Keratinocyte (primary cell): ENCODE measurements around the gene SCFD2. TPM values are rescaled to one million over a fixed set of nuclear protein-coding genes. Genes with fewer than 3 reads are reported as not detected.

Experiments
- DNase-seq: peaks from one replicate; pipeline ENCODE4 v3.0.0-alpha.2; 2011; ENCODE audit warnings: low read depth, missing footprints, low spot score
- FAIRE-seq: peaks from 2 replicates; lab custom pipeline; 2011; peaks lifted over from hg19 to GRCh38; lab: Jason Lieb, UNC
- H2AFZ ChIP-seq: 2 replicates; pipeline ENCODE4 v1.6.0; 2012; ENCODE audit warnings: low read length, control low read depth, inconsistent platforms; ENCODE audit not compliant: control insufficient read depth
- H3K27ac ChIP-seq: 2 replicates; pipeline ENCODE4 v1.5.1; 2011; ENCODE audit warnings: low read length; ENCODE audit not compliant: control insufficient read depth, insufficient read depth
- H3K27me3 ChIP-seq: 3 replicates; pipeline ENCODE4 v1.6.0; 2011; ENCODE audit warnings: low read length; ENCODE audit not compliant: control insufficient read depth, insufficient read depth; ENCODE audit errors: extremely low read depth
- H3K36me3 ChIP-seq, 2 experiments: 2 replicates in 1 of 2; 3 replicates in 1 of 2; pipeline ENCODE4 v1.5.1; 2011; ENCODE audit warnings: low read length in 2 of 2, mild to moderate bottlenecking in 1 of 2; ENCODE audit not compliant: control insufficient read depth in 2 of 2, insufficient read depth in 2 of 2; ENCODE audit errors: extremely low read depth in 1 of 2
- H3K4me1 ChIP-seq: 3 replicates; pipeline ENCODE4 v1.5.1; 2011; ENCODE audit warnings: low read length; ENCODE audit not compliant: control insufficient read depth, insufficient read depth; ENCODE audit errors: extremely low read depth
- H3K4me2 ChIP-seq: 3 replicates; pipeline ENCODE4 v1.6.0; 2011; ENCODE audit warnings: low read depth, low read length; ENCODE audit not compliant: control insufficient read depth, insufficient read depth; ENCODE audit errors: extremely low read depth
- H3K4me3 ChIP-seq, 3 experiments: fragments of 200-600 bp in 1 of 3; sonication (generic) in 1 of 3; 2 replicates in 2 of 3; 3 replicates in 1 of 3; pipeline ENCODE4 v1.5.1; 2011 to 2016; ENCODE audit warnings: low read length in 3 of 3, mild to moderate bottlenecking in 3 of 3, control low read depth in 2 of 3, inconsistent platforms in 1 of 3, low read depth in 1 of 3, mixed read lengths in 1 of 3, mixed run types in 1 of 3, moderate library complexity in 1 of 3; ENCODE audit not compliant: control insufficient read depth in 2 of 3, insufficient read depth in 2 of 3; ENCODE audit errors: extremely low read depth in 1 of 3
- H3K79me2 ChIP-seq: 2 replicates; pipeline ENCODE4 v1.6.0; 2012; ENCODE audit warnings: low read length; ENCODE audit not compliant: control insufficient read depth, insufficient read depth
- H3K9ac ChIP-seq: 3 replicates; pipeline ENCODE4 v1.6.0; 2011; ENCODE audit warnings: low read length; ENCODE audit not compliant: control insufficient read depth, insufficient read depth; ENCODE audit errors: extremely low read depth
- H3K9me1 ChIP-seq: 3 replicates; pipeline ENCODE4 v1.6.0; 2011; ENCODE audit warnings: low read length; ENCODE audit not compliant: control insufficient read depth, insufficient read depth; ENCODE audit errors: extremely low read depth
- H3K9me3 ChIP-seq: 2 replicates; pipeline ENCODE4 v1.5.1; 2012; ENCODE audit warnings: low read depth, low read length; ENCODE audit not compliant: control insufficient read depth
- H4K20me1 ChIP-seq: 3 replicates; pipeline ENCODE4 v1.6.0; 2011; ENCODE audit warnings: low read length; ENCODE audit not compliant: control insufficient read depth, insufficient read depth; ENCODE audit errors: extremely low read depth
- CTCF ChIP-seq, 3 experiments: IDR thresholded peaks in 1 of 3; conservative IDR thresholded peaks in 1 of 3; optimal IDR thresholded peaks in 1 of 3; 2 replicates in 2 of 3; 3 replicates in 1 of 3; pipeline versions ENCODE3 to v1.5.1; 2011; ENCODE audit warnings: low read length in 3 of 3, mild to moderate bottlenecking in 3 of 3, moderate library complexity in 2 of 3, control low read depth in 1 of 3, inconsistent platforms in 1 of 3; ENCODE audit not compliant: insufficient read depth in 2 of 3; ENCODE audit errors: extremely low read depth in 1 of 3
- EZH2 ChIP-seq: IDR thresholded peaks from one replicate; pipeline ENCODE4 v1.6.1; 2012; ENCODE audit warnings: inconsistent platforms, mild to moderate bottlenecking, low read length, moderate library complexity
- dilution Hi-C: fragments of 300-500 bp; cut with MboI; formaldehyde crosslinking; loops from one replicate; pipeline ENCODE4 v1.7.0; 2020; ENCODE audit warnings: low sequenced_read_pairs; ENCODE audit not compliant: extremely low pct_ligation_motif_present
- polyA plus RNA-seq, 5 experiments: library from polyadenylated mRNA; depleted of rRNA in 3 of 5; stranded (reverse) in 3 of 5; stranded (forward) in 1 of 5; unstranded in 1 of 5; fragments of >200 nt; gene quantifications; 1 replicate in 1 of 5; 2 replicates in 3 of 5; 3 replicates in 1 of 5; pipeline versions ENCODE4 v1.2.1 to v1.2.3, GENCODE V29; 2011 to 2012; ENCODE audit warnings: missing spikeins in 2 of 5, low read depth in 1 of 5, low replicate concordance in 1 of 5

Gene SCFD2
- polyA plus RNA-seq, 1 donor (not counting 4 experiments of a cell fraction or from before 2014, with no cell fraction given) = 13.9 TPM

- no peaks in the 10 kb centered on the region for H4K20me1 ChIP-seq
- H3K79me2 ChIP-seq = no peaks in the 10 kb centered on the region
- no peak overlapping the region for H3K27ac ChIP-seq
- H3K9me1 ChIP-seq = no peaks in the 10 kb centered on the region
- H2AFZ ChIP-seq = no peak overlapping the region
- H3K36me3 ChIP-seq = no peaks in the 10 kb centered on the region
- H3K4me2 ChIP-seq = no peak overlapping the region
- H3K4me1 ChIP-seq = peaks cover 9% of the 10 kb centered on the region
- H3K4me3 ChIP-seq = no peak overlapping the region
- no peaks in the 10 kb centered on the region for H3K9me3 ChIP-seq
- dilution Hi-C loops = no loop called here
- FAIRE-seq = no peak
- TF ChIP-seq CTCF (optimal IDR thresholded peaks at IDR 0.05 in 1 of 3, IDR thresholded peaks at IDR 0.05 in 1 of 3, conservative IDR thresholded peaks at IDR 0.05 in 1 of 3; ENCODE audit: extremely low read depth in 1 of 3, insufficient read depth in 2 of 3, low read length in 3 of 3) (no peak), EZH2 (no peak)
- DNase-seq = no peak
- H3K9ac ChIP-seq = no peak overlapping the region
- H3K27me3 ChIP-seq = no peaks in the 10 kb centered on the region
These were observed 473.0 kb downstream of the SCFD2 start for GRCh38 chr4:52892880-52893279.

DNA sequence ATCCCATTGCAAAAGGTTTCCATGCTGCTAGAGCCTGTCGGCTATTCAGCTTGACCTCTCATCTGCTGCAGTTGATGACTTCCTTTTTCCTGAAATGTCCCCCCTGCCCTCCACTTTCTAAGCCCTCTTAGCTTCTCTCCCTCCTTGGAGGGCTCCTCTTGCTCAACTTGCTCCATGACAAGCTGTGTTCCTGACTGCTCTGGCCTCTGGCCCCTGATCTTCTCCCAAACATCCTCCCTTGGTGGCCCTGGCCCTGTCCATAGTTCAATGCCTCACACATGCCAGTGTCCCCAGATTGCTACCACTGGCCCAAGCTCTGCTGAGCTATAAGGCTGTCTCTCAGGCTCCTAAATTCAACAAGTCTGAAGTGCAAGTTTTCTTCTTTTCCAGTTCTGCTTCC, 474.1 kb downstream of the SCFD2 start:
- Histone ChIP-seq H3K4me2 (no peak overlapping the region), H3K79me2 (no peaks in the 10 kb centered on the region), H3K9ac (no peak overlapping the region), H3K27me3 (no peaks in the 10 kb centered on the region), H3K4me1 (peaks cover 9% of the 10 kb centered on the region), H2AFZ (no peak overlapping the region), H3K9me1 (no peaks in the 10 kb centered on the region), H3K27ac (no peak overlapping the region), H3K36me3 (no peaks in the 10 kb centered on the region), H3K4me3 (no peak overlapping the region), H4K20me1 (no peaks in the 10 kb centered on the region), H3K9me3 (no peaks in the 10 kb centered on the region)
- no peak for FAIRE-seq
- no peak for DNase-seq
- dilution Hi-C loops = no loop called here
- no peak for TF ChIP-seq EZH2
- no peak for TF ChIP-seq CTCF (optimal IDR thresholded peaks at IDR 0.05 in 1 of 3, IDR thresholded peaks at IDR 0.05 in 1 of 3, conservative IDR thresholded peaks at IDR 0.05 in 1 of 3; ENCODE audit: extremely low read depth in 1 of 3, insufficient read depth in 2 of 3, low read length in 3 of 3)
